Measurements from ENCODE around the gene ZIC1. TPM values are rescaled to one million over a fixed set of nuclear protein-coding genes. Genes with fewer than 3 reads are reported as not detected.

ZIC1 gene
- total RNA-seq, 2 experiments from 2014 or later: not detected

- peaks cover 53% of the 10 kb centered on the region for H3K27me3 Mint-ChIP-seq (ENCODE audit: low read depth)
Measured at GRCh38 chr3:147424581-147425387, 15.6 kb downstream of the ZIC1 start.

DNA sequence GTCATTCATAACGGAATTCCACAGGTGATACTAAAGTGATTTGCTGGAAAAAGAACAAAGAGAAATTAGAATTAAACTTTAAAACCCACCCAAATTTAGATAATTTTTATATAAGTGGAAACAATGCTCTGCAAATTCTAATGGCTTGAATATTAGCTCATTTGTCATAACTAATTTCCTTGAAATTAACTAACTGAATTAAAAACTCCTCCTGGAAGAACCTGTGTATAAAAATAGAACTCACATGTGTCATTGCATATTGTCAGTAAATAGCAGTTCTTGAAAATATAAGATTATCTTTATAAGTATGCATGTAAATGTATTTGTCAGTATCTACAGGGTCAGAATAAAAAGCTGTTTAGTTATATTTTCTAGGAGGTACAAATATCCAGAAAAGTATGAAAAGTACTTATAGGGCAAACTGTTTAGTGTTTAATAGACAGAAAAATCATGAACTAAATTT is 16.3 kb downstream of the ZIC1 start:
- H3K4me3 Mint-ChIP-seq: no peak overlapping the region
- peaks cover 2% of the 10 kb centered on the region for H3K36me3 Mint-ChIP-seq (ENCODE audit: low read depth)
- peaks cover 46% of the 10 kb centered on the region for H3K27me3 Mint-ChIP-seq (ENCODE audit: low read depth)
- DNase-seq: no peak
- H3K9me3 Mint-ChIP-seq: peaks cover 2% of the 10 kb centered on the region
- intact Hi-C loops (cut with micrococcal nuclease): no loop called here
- H3K27ac Mint-ChIP-seq: no peak overlapping the region
- CTCF ChIA-PET: no interaction called here
- H3K4me1 Mint-ChIP-seq (ENCODE audit: low read depth): peaks cover 2% of the 10 kb centered on the region

More at GRCh38 chr3:147424581-147425387, 15.6 kb downstream of the ZIC1 start:
- intact Hi-C loops (cut with micrococcal nuclease): no loop called here
- Mint-ChIP-seq H3K36me3 (ENCODE audit: low read depth) (peaks cover 2% of the 10 kb centered on the region), H3K9me3 (peaks cover 2% of the 10 kb centered on the region), H3K27ac (no peak overlapping the region), H3K4me3 (no peak overlapping the region), H3K4me1 (ENCODE audit: low read depth) (peaks cover 2% of the 10 kb centered on the region)
- CTCF ChIA-PET: no interaction called here
- DNase-seq: no peak

- Mint-ChIP-seq H3K4me1 (ENCODE audit: low read depth) (peaks cover 2% of the 10 kb centered on the region), H3K27ac (no peak overlapping the region), H3K36me3 (ENCODE audit: low read depth) (peaks cover 2% of the 10 kb centered on the region), H3K9me3 (peaks cover 2% of the 10 kb centered on the region), H3K27me3 (ENCODE audit: low read depth) (peaks cover 34% of the 10 kb centered on the region), H3K4me3 (no peak overlapping the region)
- CTCF ChIA-PET: no interaction called here
- no peak for DNase-seq
- intact Hi-C loops (cut with micrococcal nuclease): no loop called here
Measured at GRCh38 chr3:147426931-147427330, 17.8 kb downstream of the ZIC1 start.

GRCh38 chr3:147427746-147428145 is 18.6 kb downstream of the ZIC1 start:
- peaks cover 2% of the 10 kb centered on the region for H3K9me3 Mint-ChIP-seq
- H3K27me3 Mint-ChIP-seq (ENCODE audit: low read depth): peaks cover 26% of the 10 kb centered on the region
- intact Hi-C loops (cut with micrococcal nuclease): no loop called here
- CTCF ChIA-PET: no interaction called here
- H3K4me3 Mint-ChIP-seq: no peak overlapping the region
- DNase-seq: no peak
- H3K27ac Mint-ChIP-seq: no peak overlapping the region
- no peaks in the 10 kb centered on the region for H3K4me1 Mint-ChIP-seq (ENCODE audit: low read depth)
- no peaks in the 10 kb centered on the region for H3K36me3 Mint-ChIP-seq (ENCODE audit: low read depth)

GRCh38 chr3:147428326-147428725 is 19.2 kb downstream of the ZIC1 start:
- Mint-ChIP-seq H3K27ac (no peak overlapping the region), H3K36me3 (ENCODE audit: low read depth) (no peaks in the 10 kb centered on the region), H3K4me1 (ENCODE audit: low read depth) (no peaks in the 10 kb centered on the region), H3K9me3 (peaks cover 2% of the 10 kb centered on the region), H3K27me3 (ENCODE audit: low read depth) (peaks cover 20% of the 10 kb centered on the region), H3K4me3 (no peak overlapping the region)
- CTCF ChIA-PET: no interaction called here
- intact Hi-C loops (cut with micrococcal nuclease): no loop called here
- no peak for DNase-seq

DNA sequence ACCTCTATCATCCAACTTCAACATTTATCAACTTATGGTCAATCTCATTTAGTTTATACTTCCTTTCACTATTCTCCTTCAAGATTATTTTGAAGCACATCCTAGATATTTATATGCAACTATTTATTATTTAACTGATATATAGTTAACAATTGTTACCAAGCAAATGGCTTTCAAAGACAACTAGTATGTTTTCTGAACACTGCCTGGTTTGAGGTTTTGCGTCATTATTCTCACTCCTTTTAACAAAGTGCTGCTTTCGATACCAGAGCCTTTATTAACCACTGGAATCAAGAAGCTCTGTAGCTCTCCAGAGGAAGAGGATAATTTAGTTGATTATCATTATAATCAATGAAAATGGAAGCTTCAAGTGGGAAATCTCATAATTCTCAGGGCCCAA is 19.6 kb downstream of the ZIC1 start:
- intact Hi-C loops (cut with micrococcal nuclease): no loop called here
- no peak for DNase-seq
- Mint-ChIP-seq H3K27me3 (ENCODE audit: low read depth) (peaks cover 19% of the 10 kb centered on the region), H3K4me1 (ENCODE audit: low read depth) (no peaks in the 10 kb centered on the region), H3K27ac (no peak overlapping the region), H3K4me3 (no peak overlapping the region), H3K9me3 (peaks cover under 1% of the 10 kb centered on the region), H3K36me3 (ENCODE audit: low read depth) (no peaks in the 10 kb centered on the region)
- CTCF ChIA-PET: interaction anchor here (0.7 kb wide), 1 partner anchor 35 kb away, joined by 4 read pairs; no protein-coding TSS in a partner anchor

DNA sequence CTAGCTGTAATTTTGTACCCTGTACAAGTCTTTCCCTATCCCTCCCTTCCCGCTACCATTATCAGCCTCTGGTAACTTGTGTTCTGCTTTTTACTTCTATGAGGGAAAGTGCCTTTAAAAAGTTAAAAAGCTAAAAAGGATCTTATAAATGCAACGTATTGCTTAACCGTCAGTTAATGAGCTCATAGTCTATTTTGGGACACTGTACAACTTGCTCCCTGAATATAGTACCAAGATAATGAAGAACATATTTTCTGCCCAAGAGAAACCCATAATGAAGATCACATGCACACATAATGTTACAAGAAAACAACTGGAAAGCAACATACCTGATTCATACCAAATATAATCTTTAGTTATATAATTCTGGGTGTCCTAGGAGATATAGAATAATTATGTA is 22.6 kb downstream of the ZIC1 start:
- Mint-ChIP-seq H3K4me1 (ENCODE audit: low read depth) (no peaks in the 10 kb centered on the region), H3K27me3 (ENCODE audit: low read depth) (peaks cover 7% of the 10 kb centered on the region), H3K27ac (no peak overlapping the region), H3K4me3 (no peak overlapping the region), H3K36me3 (ENCODE audit: low read depth) (no peaks in the 10 kb centered on the region), H3K9me3 (no peaks in the 10 kb centered on the region)
- DNase-seq: no peak
- intact Hi-C loops (cut with micrococcal nuclease): no loop called here
- CTCF ChIA-PET: no interaction called here

DNA sequence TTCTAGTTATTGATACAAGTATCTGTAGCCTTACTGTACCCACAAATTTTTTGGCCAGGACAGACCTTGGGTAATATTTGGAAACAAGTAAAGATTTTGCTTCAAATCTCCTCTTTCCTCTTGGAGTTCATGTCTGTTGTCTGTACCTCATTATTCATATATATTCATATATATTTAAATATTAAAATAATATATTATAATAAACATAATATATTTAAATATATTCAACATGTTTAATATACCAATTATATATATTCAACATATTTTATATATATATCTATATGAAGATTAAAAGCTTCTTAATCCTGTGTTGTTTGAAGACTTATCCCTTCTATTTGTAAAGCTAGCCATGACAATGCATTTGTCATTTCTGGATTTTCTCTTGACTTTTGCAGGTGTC is 38.1 kb downstream of the ZIC1 start:
- CTCF ChIA-PET: no interaction called here
- Mint-ChIP-seq H3K9me3 (no peaks in the 10 kb centered on the region), H3K36me3 (ENCODE audit: low read depth) (no peaks in the 10 kb centered on the region), H3K4me1 (ENCODE audit: low read depth) (no peaks in the 10 kb centered on the region), H3K27me3 (ENCODE audit: low read depth) (no peaks in the 10 kb centered on the region), H3K27ac (no peak overlapping the region), H3K4me3 (no peak overlapping the region)
- intact Hi-C loops (cut with micrococcal nuclease): no loop called here
- DNase-seq: no peak

GRCh38 chr3:147449669-147450068 is 40.5 kb downstream of the ZIC1 start:
- intact Hi-C loops (cut with micrococcal nuclease): no loop called here
- no peaks in the 10 kb centered on the region for H3K27me3 Mint-ChIP-seq (ENCODE audit: low read depth)
- CTCF ChIA-PET: no interaction called here

DNA sequence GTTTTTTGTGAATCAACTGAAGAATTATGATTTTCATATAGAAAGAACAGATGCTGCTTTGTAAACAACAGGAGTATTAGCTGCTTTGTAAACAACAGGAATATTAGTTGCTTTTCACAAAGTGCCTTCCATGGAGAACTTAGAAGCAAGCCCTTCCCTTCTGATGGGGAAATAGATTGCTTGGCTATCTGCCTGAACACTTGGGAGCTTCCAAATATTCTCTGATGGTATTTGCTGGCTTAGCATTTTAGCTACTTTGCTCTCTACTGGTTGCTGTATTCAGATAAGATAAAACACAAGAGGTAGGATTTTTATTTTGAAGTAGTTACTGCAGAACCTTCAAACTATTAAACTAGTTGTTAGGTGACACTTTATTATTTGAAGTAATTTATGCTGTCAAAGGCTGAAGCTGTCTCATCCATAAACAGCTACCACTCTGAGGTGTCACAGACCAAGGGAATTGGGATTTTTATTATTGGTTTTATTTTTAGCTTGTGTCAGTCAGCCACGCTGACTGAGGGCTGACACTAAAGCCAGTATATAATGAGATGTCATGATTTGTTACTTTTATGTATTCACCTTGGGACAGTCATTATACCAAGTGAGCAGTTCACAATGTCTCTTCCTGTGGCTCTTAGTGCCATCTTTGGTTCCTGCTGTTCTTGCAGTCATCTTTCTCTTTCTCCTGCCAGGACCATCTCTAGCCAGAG is 50.0 kb downstream of the ZIC1 start:
- H3K4me3 Mint-ChIP-seq: no peak overlapping the region
- no peak overlapping the region for H3K27ac Mint-ChIP-seq
- H3K36me3 Mint-ChIP-seq (ENCODE audit: low read depth): no peaks in the 10 kb centered on the region
- CTCF ChIA-PET: interaction anchor here (0.6 kb wide), 1 partner anchor 197 kb away, joined by 3 read pairs; no protein-coding TSS in a partner anchor
- no peaks in the 10 kb centered on the region for H3K27me3 Mint-ChIP-seq (ENCODE audit: low read depth)
- DNase-seq: no peak
- no peaks in the 10 kb centered on the region for H3K4me1 Mint-ChIP-seq (ENCODE audit: low read depth)
- peaks cover 5% of the 10 kb centered on the region for H3K9me3 Mint-ChIP-seq
- intact Hi-C loops (cut with micrococcal nuclease): no loop called here

More at GRCh38 chr3:147449669-147450068, 40.5 kb downstream of the ZIC1 start:
- H3K4me3 Mint-ChIP-seq: no peak overlapping the region
- H3K27ac Mint-ChIP-seq: no peak overlapping the region
- no peaks in the 10 kb centered on the region for H3K36me3 Mint-ChIP-seq (ENCODE audit: low read depth)
- H3K4me1 Mint-ChIP-seq (ENCODE audit: low read depth): no peaks in the 10 kb centered on the region
- DNase-seq: no peak
- H3K9me3 Mint-ChIP-seq: peaks cover 5% of the 10 kb centered on the region

DNA sequence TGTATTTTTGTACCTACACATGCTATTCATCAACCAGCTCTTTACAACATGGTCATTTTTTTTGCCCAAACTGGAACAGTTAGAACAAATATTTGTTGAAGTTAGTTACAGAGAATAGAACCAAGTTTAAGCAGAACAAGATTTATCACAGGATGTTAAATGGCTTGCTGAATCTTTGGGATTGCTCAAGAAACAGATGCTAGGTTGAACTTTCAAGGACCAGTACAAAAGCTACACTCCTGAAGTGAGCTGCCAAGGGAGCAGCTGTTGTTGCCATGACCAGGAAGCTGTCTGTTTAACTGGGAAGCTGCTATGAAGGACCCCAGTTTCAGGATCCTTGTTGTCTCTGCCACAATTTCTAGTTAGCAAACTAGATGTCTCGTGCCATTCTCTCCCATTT is 53.7 kb downstream of the ZIC1 start:
- no peaks in the 10 kb centered on the region for H3K27me3 Mint-ChIP-seq (ENCODE audit: low read depth)
- H3K4me3 Mint-ChIP-seq: no peak overlapping the region
- H3K4me1 Mint-ChIP-seq (ENCODE audit: low read depth): no peaks in the 10 kb centered on the region
- CTCF ChIA-PET: no interaction called here
- intact Hi-C loops (cut with micrococcal nuclease): no loop called here
- peaks cover 8% of the 10 kb centered on the region for H3K9me3 Mint-ChIP-seq
- DNase-seq: no peak
- H3K36me3 Mint-ChIP-seq (ENCODE audit: low read depth): no peaks in the 10 kb centered on the region
- no peak overlapping the region for H3K27ac Mint-ChIP-seq

All from activated naive CD4-positive, alpha-beta T cell treated with anti-CD3 and anti-CD28 coated beads for 36 hours (primary cell).